ENCODE measurements around the gene EID2.

EID2 gene

GRCh38 chr19:39540333-39540673 is 342 bp upstream of the EID2 start:
- Histone ChIP-seq H3K27ac (ENCODE audit: low read depth in 2 of 2, low read length in 2 of 2) (no peak overlapping the region), H3K9me3 (ENCODE audit: control insufficient read depth in 2 of 2, low read length in 2 of 2) (no peaks in the 10 kb centered on the region)

GRCh38 chr19:39539165-39539517 is 820 bp downstream of the EID2 start:
- H3K36me3 ChIP-seq (ENCODE audit: control insufficient read depth in 2 of 2, insufficient read depth in 2 of 2, low read length in 2 of 2): no peaks in the 10 kb centered on the region
- peaks cover 6% of the 10 kb centered on the region in 2 donors for H3K4me1 ChIP-seq (ENCODE audit: control insufficient read depth in 2 of 2, insufficient read depth in 2 of 2, low read length in 2 of 2)
- peak overlapping the region; percentile 16 to 93 for H3K27ac ChIP-seq (ENCODE audit: low read depth in 2 of 2, low read length in 2 of 2)
- peak overlapping the region; percentile 79 to 85 for H3K4me3 ChIP-seq (ENCODE audit: low read length in 2 of 2)
- H3K9ac ChIP-seq (ENCODE audit: low read depth in 1 of 2, low read length in 2 of 2): peak overlapping the region; percentile 58 to 82
- H3K27me3 ChIP-seq (ENCODE audit: control insufficient read depth in 2 of 2, insufficient read depth in 2 of 2, low read length in 2 of 2): peaks cover 0 to 3% of the 10 kb centered on the region in 2 donors
- no peaks in the 10 kb centered on the region for H3K9me3 ChIP-seq (ENCODE audit: control insufficient read depth in 2 of 2, low read length in 2 of 2)

More at GRCh38 chr19:39540333-39540673, 342 bp upstream of the EID2 start:
- peaks cover 6% of the 10 kb centered on the region in 2 donors for H3K4me1 ChIP-seq (ENCODE audit: control insufficient read depth in 2 of 2, insufficient read depth in 2 of 2, low read length in 2 of 2)
- no peaks in the 10 kb centered on the region for H3K36me3 ChIP-seq (ENCODE audit: control insufficient read depth in 2 of 2, insufficient read depth in 2 of 2, low read length in 2 of 2)
- H3K9ac ChIP-seq (ENCODE audit: low read depth in 1 of 2, low read length in 2 of 2): peak overlapping the region in 1 of 2 donors; percentile 82
- H3K4me3 ChIP-seq (ENCODE audit: low read length in 2 of 2): peak overlapping the region; percentile 81 to 85
- peaks cover 0 to 3% of the 10 kb centered on the region in 2 donors for H3K27me3 ChIP-seq (ENCODE audit: control insufficient read depth in 2 of 2, insufficient read depth in 2 of 2, low read length in 2 of 2)

GRCh38 chr19:39533791-39534190 is 6.2 kb downstream of the EID2 start:
- Histone ChIP-seq H3K9ac (ENCODE audit: low read depth in 1 of 2, low read length in 2 of 2) (no peak overlapping the region), H3K9me3 (ENCODE audit: control insufficient read depth in 2 of 2, low read length in 2 of 2) (no peaks in the 10 kb centered on the region), H3K27ac (ENCODE audit: low read depth in 2 of 2, low read length in 2 of 2) (no peak overlapping the region), H3K4me1 (ENCODE audit: control insufficient read depth in 2 of 2, insufficient read depth in 2 of 2, low read length in 2 of 2) (peaks cover 2 to 5% of the 10 kb centered on the region in 2 donors), H3K36me3 (ENCODE audit: control insufficient read depth in 2 of 2, insufficient read depth in 2 of 2, low read length in 2 of 2) (no peaks in the 10 kb centered on the region), H3K27me3 (ENCODE audit: control insufficient read depth in 2 of 2, insufficient read depth in 2 of 2, low read length in 2 of 2) (no peaks in the 10 kb centered on the region), H3K4me3 (ENCODE audit: low read length in 2 of 2) (no peak overlapping the region)

GRCh38 chr19:39533003-39533512 is 6.9 kb downstream of the EID2 start:
- peaks cover 2 to 5% of the 10 kb centered on the region in 2 donors for H3K4me1 ChIP-seq (ENCODE audit: control insufficient read depth in 2 of 2, insufficient read depth in 2 of 2, low read length in 2 of 2)
- no peak overlapping the region for H3K27ac ChIP-seq (ENCODE audit: low read depth in 2 of 2, low read length in 2 of 2)
- H3K9ac ChIP-seq (ENCODE audit: low read depth in 1 of 2, low read length in 2 of 2): no peak overlapping the region
- H3K36me3 ChIP-seq (ENCODE audit: control insufficient read depth in 2 of 2, insufficient read depth in 2 of 2, low read length in 2 of 2): no peaks in the 10 kb centered on the region
- peak overlapping the region in 1 of 2 donors; percentile 72 for H3K4me3 ChIP-seq (ENCODE audit: low read length in 2 of 2)
- H3K27me3 ChIP-seq (ENCODE audit: control insufficient read depth in 2 of 2, insufficient read depth in 2 of 2, low read length in 2 of 2): no peaks in the 10 kb centered on the region
- no peaks in the 10 kb centered on the region for H3K9me3 ChIP-seq (ENCODE audit: control insufficient read depth in 2 of 2, low read length in 2 of 2)

GRCh38 chr19:39532233-39533002 is 7.5 kb downstream of the EID2 start, which contains the start of gene EID2B:
Gene EID2B (minus strand): TSS chr19:39532852. CDS start chr19:39532802, 50 bp downstream.
- Histone ChIP-seq H3K9ac (ENCODE audit: low read depth in 1 of 2, low read length in 2 of 2) (peak within 1 kb of the TSS; percentile 27 to 62), H3K4me1 (ENCODE audit: control insufficient read depth in 2 of 2, insufficient read depth in 2 of 2, low read length in 2 of 2) (peaks cover 2 to 5% of the 10 kb centered on the region in 2 donors), H3K36me3 (ENCODE audit: control insufficient read depth in 2 of 2, insufficient read depth in 2 of 2, low read length in 2 of 2) (no peaks in the 10 kb centered on the region), H3K4me3 (ENCODE audit: low read length in 2 of 2) (peak within 1 kb of the TSS; percentile 71 to 72), H3K9me3 (ENCODE audit: control insufficient read depth in 2 of 2, low read length in 2 of 2) (no peaks in the 10 kb centered on the region), H3K27me3 (ENCODE audit: control insufficient read depth in 2 of 2, insufficient read depth in 2 of 2, low read length in 2 of 2) (no peaks in the 10 kb centered on the region), H3K27ac (ENCODE audit: low read depth in 2 of 2, low read length in 2 of 2) (peak within 1 kb of the TSS; percentile 40 to 72)

- Histone ChIP-seq H3K9me3 (ENCODE audit: control insufficient read depth in 2 of 2, low read length in 2 of 2) (no peaks in the 10 kb centered on the region), H3K9ac (ENCODE audit: low read depth in 1 of 2, low read length in 2 of 2) (peak overlapping the region; percentile 27 to 62), H3K27ac (ENCODE audit: low read depth in 2 of 2, low read length in 2 of 2) (peak overlapping the region in 1 of 2 donors; percentile 72)
These were observed 8.1 kb downstream of the EID2 start for GRCh38 chr19:39531834-39532232.

GRCh38 chr19:39525205-39525604 is 14.8 kb downstream of the EID2 start:
- Histone ChIP-seq H3K27me3 (ENCODE audit: control insufficient read depth in 2 of 2, insufficient read depth in 2 of 2, low read length in 2 of 2) (no peaks in the 10 kb centered on the region), H3K9me3 (ENCODE audit: control insufficient read depth in 2 of 2, low read length in 2 of 2) (no peaks in the 10 kb centered on the region), H3K36me3 (ENCODE audit: control insufficient read depth in 2 of 2, insufficient read depth in 2 of 2, low read length in 2 of 2) (no peaks in the 10 kb centered on the region), H3K9ac (ENCODE audit: low read depth in 1 of 2, low read length in 2 of 2) (no peak overlapping the region), H3K4me1 (ENCODE audit: control insufficient read depth in 2 of 2, insufficient read depth in 2 of 2, low read length in 2 of 2) (no peaks in the 10 kb centered on the region), H3K27ac (ENCODE audit: low read depth in 2 of 2, low read length in 2 of 2) (no peak overlapping the region), H3K4me3 (ENCODE audit: low read length in 2 of 2) (no peak overlapping the region)

More at GRCh38 chr19:39531834-39532232, 8.1 kb downstream of the EID2 start:
- Histone ChIP-seq H3K4me1 (ENCODE audit: control insufficient read depth in 2 of 2, insufficient read depth in 2 of 2, low read length in 2 of 2) (peaks cover 2 to 5% of the 10 kb centered on the region in 2 donors), H3K27me3 (ENCODE audit: control insufficient read depth in 2 of 2, insufficient read depth in 2 of 2, low read length in 2 of 2) (no peaks in the 10 kb centered on the region), H3K4me3 (ENCODE audit: low read length in 2 of 2) (peak overlapping the region; percentile 71 to 72), H3K36me3 (ENCODE audit: control insufficient read depth in 2 of 2, insufficient read depth in 2 of 2, low read length in 2 of 2) (no peaks in the 10 kb centered on the region)

GRCh38 chr19:39524495-39524894 is 15.5 kb downstream of the EID2 start:
- Histone ChIP-seq H3K27ac (ENCODE audit: low read depth in 2 of 2, low read length in 2 of 2) (peak overlapping the region in 1 of 2 donors; percentile 16), H3K27me3 (ENCODE audit: control insufficient read depth in 2 of 2, insufficient read depth in 2 of 2, low read length in 2 of 2) (no peaks in the 10 kb centered on the region), H3K9me3 (ENCODE audit: control insufficient read depth in 2 of 2, low read length in 2 of 2) (no peaks in the 10 kb centered on the region), H3K4me1 (ENCODE audit: control insufficient read depth in 2 of 2, insufficient read depth in 2 of 2, low read length in 2 of 2) (no peaks in the 10 kb centered on the region), H3K36me3 (ENCODE audit: control insufficient read depth in 2 of 2, insufficient read depth in 2 of 2, low read length in 2 of 2) (no peaks in the 10 kb centered on the region), H3K9ac (ENCODE audit: low read depth in 1 of 2, low read length in 2 of 2) (no peak overlapping the region), H3K4me3 (ENCODE audit: low read length in 2 of 2) (no peak overlapping the region)

GRCh38 chr19:39520541-39521484 is 19.1 kb downstream of the EID2 start:
- H3K27ac ChIP-seq (ENCODE audit: low read depth in 2 of 2, low read length in 2 of 2): no peak overlapping the region
- H3K4me1 ChIP-seq (ENCODE audit: control insufficient read depth in 2 of 2, insufficient read depth in 2 of 2, low read length in 2 of 2): peaks cover 0 to under 1% of the 10 kb centered on the region in 2 donors
- no peaks in the 10 kb centered on the region for H3K36me3 ChIP-seq (ENCODE audit: control insufficient read depth in 2 of 2, insufficient read depth in 2 of 2, low read length in 2 of 2)
- no peaks in the 10 kb centered on the region for H3K9me3 ChIP-seq (ENCODE audit: control insufficient read depth in 2 of 2, low read length in 2 of 2)
- H3K4me3 ChIP-seq (ENCODE audit: low read length in 2 of 2): no peak overlapping the region
- no peak overlapping the region for H3K9ac ChIP-seq (ENCODE audit: low read depth in 1 of 2, low read length in 2 of 2)
- H3K27me3 ChIP-seq (ENCODE audit: control insufficient read depth in 2 of 2, insufficient read depth in 2 of 2, low read length in 2 of 2): peaks cover 16 to 18% of the 10 kb centered on the region in 2 donors
